GM12865 (cell line): ENCODE data around the gene ASAP3.
"Not testable (repeated sequence)": the region's sequence is repeated elsewhere in the genome, so short reads cannot be mapped to it uniquely, and the experiment has no call there.

Experiments
- DNase-seq: peaks from one replicate; pipeline ENCODE4 v3.0.0; 2010; ENCODE audit warnings: low read depth
- H3K4me3 ChIP-seq: 2 replicates; pipeline ENCODE4 v1.5.1; 2011; ENCODE audit warnings: mild to moderate bottlenecking, low read depth, low read length, control low read depth
- CTCF ChIP-seq: IDR thresholded peaks from 2 replicates; pipeline ENCODE4 v1.5.1; 2011; ENCODE audit warnings: low read length, control low read depth, low read depth, inconsistent platforms; ENCODE audit not compliant: insufficient read depth; ENCODE audit errors: missing control alignments

ASAP3 gene

GRCh38 chr1:23514111-23514679 lies 30.2 kb upstream of the ASAP3 start:
- no peak overlapping the region for H3K4me3 ChIP-seq
- no peak for DNase-seq
- TF ChIP-seq CTCF, result no peak

GRCh38 chr1:23509896-23510295 lies 25.9 kb upstream of the ASAP3 start:
- no peak overlapping the region for H3K4me3 ChIP-seq
- TF ChIP-seq CTCF, result no peak
- no peak for DNase-seq

GRCh38 chr1:23506376-23507107 lies 22.6 kb upstream of the ASAP3 start:
- DNase-seq, result no peak
- H3K4me3 ChIP-seq, result no peak overlapping the region
- no peak for TF ChIP-seq CTCF

- no peak for DNase-seq
- no peak overlapping the region for H3K4me3 ChIP-seq
- TF ChIP-seq CTCF, result no peak
Measured at GRCh38 chr1:23505851-23506250, 21.9 kb upstream of the ASAP3 start.

GRCh38 chr1:23504156-23504555 lies 20.2 kb upstream of the ASAP3 start:
- H3K4me3 ChIP-seq, DNase-seq: not testable (repeated sequence)

GRCh38 chr1:23502951-23503350 lies 19.0 kb upstream of the ASAP3 start:
- DNase-seq, result no peak
- no peak for TF ChIP-seq CTCF
- H3K4me3 ChIP-seq, result no peak overlapping the region

- H3K4me3 ChIP-seq, result no peak overlapping the region
- no peak for DNase-seq
- TF ChIP-seq CTCF, result no peak
Measured at GRCh38 chr1:23500466-23500865, 16.5 kb upstream of the ASAP3 start.
